ENCODE measurements around the gene SLC44A4. TPM values are rescaled to one million over a fixed set of nuclear protein-coding genes. Genes with fewer than 3 reads are reported as not detected.

Gene SLC44A4
- total RNA-seq, 1 experiment from 2014 or later = 3.1 TPM

DNA sequence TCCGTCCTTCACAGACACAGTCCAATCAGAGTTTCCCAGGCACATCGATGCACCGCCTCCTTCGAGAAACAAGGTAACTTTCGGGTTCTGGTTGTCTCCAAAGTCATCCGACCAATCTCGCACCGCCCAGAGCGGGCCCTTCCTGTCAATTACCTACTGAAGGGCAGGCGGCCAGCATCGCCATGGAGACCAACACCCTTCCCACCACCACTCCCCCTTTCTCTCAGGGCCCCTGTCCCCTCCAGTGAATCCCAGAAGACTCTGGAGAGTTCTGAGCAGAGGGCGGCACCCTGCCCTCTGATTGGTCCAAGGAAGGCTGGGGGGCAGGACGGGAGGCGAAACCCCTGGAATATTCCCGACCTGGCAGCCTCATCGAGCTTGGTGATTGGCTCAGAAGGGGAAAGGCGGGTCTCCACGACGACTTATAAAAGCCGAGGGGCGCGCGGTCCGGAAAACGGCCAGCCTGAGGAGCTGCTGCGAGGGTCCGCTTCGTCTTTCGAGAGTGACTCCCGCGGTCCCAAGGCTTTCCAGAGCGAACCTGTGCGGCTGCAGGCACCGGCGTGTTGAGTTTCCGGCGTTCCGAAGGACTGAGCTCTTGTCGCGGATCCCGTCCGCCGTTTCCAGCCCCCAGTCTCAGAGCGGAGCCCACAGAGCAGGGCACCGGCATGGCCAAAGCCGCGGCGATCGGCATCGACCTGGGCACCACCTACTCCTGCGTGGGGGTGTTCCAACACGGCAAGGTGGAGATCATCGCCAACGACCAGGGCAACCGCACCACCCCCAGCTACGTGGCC, 51.3 kb downstream of the SLC44A4 start, which contains the start of gene HSPA1B (continued):
- TF ChIP-seq, protein P1, sequence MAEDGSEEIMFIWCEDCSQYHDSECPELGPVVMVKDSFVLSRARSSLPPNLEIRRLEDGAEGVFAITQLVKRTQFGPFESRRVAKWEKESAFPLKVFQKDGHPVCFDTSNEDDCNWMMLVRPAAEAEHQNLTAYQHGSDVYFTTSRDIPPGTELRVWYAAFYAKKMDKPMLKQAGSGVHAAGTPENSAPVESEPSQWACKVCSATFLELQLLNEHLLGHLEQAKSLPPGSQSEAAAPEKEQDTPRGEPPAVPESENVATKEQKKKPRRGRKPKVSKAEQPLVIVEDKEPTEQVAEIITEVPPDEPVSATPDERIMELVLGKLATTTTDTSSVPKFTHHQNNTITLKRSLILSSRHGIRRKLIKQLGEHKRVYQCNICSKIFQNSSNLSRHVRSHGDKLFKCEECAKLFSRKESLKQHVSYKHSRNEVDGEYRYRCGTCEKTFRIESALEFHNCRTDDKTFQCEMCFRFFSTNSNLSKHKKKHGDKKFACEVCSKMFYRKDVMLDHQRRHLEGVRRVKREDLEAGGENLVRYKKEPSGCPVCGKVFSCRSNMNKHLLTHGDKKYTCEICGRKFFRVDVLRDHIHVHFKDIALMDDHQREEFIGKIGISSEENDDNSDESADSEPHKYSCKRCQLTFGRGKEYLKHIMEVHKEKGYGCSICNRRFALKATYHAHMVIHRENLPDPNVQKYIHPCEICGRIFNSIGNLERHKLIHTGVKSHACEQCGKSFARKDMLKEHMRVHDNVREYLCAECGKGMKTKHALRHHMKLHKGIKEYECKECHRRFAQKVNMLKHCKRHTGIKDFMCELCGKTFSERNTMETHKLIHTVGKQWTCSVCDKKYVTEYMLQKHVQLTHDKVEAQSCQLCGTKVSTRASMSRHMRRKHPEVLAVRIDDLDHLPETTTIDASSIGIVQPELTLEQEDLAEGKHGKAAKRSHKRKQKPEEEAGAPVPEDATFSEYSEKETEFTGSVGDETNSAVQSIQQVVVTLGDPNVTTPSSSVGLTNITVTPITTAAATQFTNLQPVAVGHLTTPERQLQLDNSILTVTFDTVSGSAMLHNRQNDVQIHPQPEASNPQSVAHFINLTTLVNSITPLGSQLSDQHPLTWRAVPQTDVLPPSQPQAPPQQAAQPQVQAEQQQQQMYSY (CRISPR knock-in tag; IDR thresholded peaks at IDR 0.05) = no peak

GRCh38 chr6:31826793-31827285, 52.0 kb downstream of the SLC44A4 start:
- H3K4me3 Mint-ChIP-seq = peak overlapping the region; percentile 75
- no peaks in the 10 kb centered on the region for H3K27me3 Mint-ChIP-seq (ENCODE audit: low read depth)
- DNase-seq (ENCODE audit: low spot score) (peak; percentile 62), ATAC-seq (peak; percentile 20)
- peak overlapping the region; percentile 99 for H3K27ac Mint-ChIP-seq
- no peaks in the 10 kb centered on the region for H3K36me3 Mint-ChIP-seq
- CTCF ChIA-PET = interaction anchor here (0.7 to 2.3 kb wide), 13 partner anchors 12 to 166 kb away, joined by 3 to 16 read pairs (median 4); partner anchors contain the start of genes C6orf47, HSPA1A, HSPA1L and LSM2
- POLR2A ChIA-PET = interaction anchor here (0.6 to 2.3 kb wide), 27 partner anchors 9 to 285 kb away, joined by 3 to 23 read pairs (median 6); partner anchors contain the start of genes ABHD16A, BAG6, C6orf47 and CLIC1
- no peaks in the 10 kb centered on the region for H3K9me3 Mint-ChIP-seq
- TF ChIP-seq IRF1 (CRISPR knock-in tag; IDR thresholded peaks at IDR 0.05) = no peak
- TF ChIP-seq IRF2 (CRISPR knock-in tag; IDR thresholded peaks at IDR 0.05; ENCODE audit: borderline replicate concordance, low read depth) = no peak
- no peak for TF ChIP-seq ZSCAN18 (CRISPR knock-in tag; IDR thresholded peaks at IDR 0.05)
- no peak for TF ChIP-seq GABPB1 (CRISPR knock-in tag; IDR thresholded peaks at IDR 0.05)
- no peak for TF ChIP-seq HMGA2 (CRISPR knock-in tag; IDR thresholded peaks at IDR 0.05)
- TF ChIP-seq ZNF317 (CRISPR knock-in tag; IDR thresholded peaks at IDR 0.05; ENCODE audit: borderline replicate concordance, low read depth) = no peak
- TF ChIP-seq, protein P2, sequence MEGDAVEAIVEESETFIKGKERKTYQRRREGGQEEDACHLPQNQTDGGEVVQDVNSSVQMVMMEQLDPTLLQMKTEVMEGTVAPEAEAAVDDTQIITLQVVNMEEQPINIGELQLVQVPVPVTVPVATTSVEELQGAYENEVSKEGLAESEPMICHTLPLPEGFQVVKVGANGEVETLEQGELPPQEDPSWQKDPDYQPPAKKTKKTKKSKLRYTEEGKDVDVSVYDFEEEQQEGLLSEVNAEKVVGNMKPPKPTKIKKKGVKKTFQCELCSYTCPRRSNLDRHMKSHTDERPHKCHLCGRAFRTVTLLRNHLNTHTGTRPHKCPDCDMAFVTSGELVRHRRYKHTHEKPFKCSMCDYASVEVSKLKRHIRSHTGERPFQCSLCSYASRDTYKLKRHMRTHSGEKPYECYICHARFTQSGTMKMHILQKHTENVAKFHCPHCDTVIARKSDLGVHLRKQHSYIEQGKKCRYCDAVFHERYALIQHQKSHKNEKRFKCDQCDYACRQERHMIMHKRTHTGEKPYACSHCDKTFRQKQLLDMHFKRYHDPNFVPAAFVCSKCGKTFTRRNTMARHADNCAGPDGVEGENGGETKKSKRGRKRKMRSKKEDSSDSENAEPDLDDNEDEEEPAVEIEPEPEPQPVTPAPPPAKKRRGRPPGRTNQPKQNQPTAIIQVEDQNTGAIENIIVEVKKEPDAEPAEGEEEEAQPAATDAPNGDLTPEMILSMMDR (IDR thresholded peaks at IDR 0.05) = no peak
- TF ChIP-seq RELA (CRISPR knock-in tag; IDR thresholded peaks at IDR 0.05; ENCODE audit: borderline replicate concordance) = no peak
- no peak for TF ChIP-seq GTF2I (CRISPR knock-in tag; conservative IDR thresholded peaks at IDR 0.05)
- TF ChIP-seq ATF3 (CRISPR knock-in tag; conservative IDR thresholded peaks at IDR 0.05) = no peak
- no peak for TF ChIP-seq FOXK1 (CRISPR knock-in tag; IDR thresholded peaks at IDR 0.05)
- no peak for TF ChIP-seq CBFB (CRISPR knock-in tag; IDR thresholded peaks at IDR 0.05; ENCODE audit: low read depth)
- TF ChIP-seq, protein P3, sequence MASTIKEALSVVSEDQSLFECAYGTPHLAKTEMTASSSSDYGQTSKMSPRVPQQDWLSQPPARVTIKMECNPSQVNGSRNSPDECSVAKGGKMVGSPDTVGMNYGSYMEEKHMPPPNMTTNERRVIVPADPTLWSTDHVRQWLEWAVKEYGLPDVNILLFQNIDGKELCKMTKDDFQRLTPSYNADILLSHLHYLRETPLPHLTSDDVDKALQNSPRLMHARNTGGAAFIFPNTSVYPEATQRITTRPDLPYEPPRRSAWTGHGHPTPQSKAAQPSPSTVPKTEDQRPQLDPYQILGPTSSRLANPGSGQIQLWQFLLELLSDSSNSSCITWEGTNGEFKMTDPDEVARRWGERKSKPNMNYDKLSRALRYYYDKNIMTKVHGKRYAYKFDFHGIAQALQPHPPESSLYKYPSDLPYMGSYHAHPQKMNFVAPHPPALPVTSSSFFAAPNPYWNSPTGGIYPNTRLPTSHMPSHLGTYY (CRISPR knock-in tag; IDR thresholded peaks at IDR 0.05) = no peak
- no peak for TF ChIP-seq ZNF396 (CRISPR knock-in tag; IDR thresholded peaks at IDR 0.05; ENCODE audit: borderline replicate concordance)
- no peak for TF ChIP-seq CREM (CRISPR knock-in tag; IDR thresholded peaks at IDR 0.05)
- no peak for TF ChIP-seq MXD4 (CRISPR knock-in tag; IDR thresholded peaks at IDR 0.05; ENCODE audit: borderline replicate concordance)
- TF ChIP-seq NR2C2 (CRISPR knock-in tag; IDR thresholded peaks at IDR 0.05) = no peak
- no peak for TF ChIP-seq NR3C1 (CRISPR knock-in tag; conservative IDR thresholded peaks at IDR 0.05; ENCODE audit: low read depth)
- H3K4me1 Mint-ChIP-seq = peaks cover 46% of the 10 kb centered on the region

Data from WTC11 (cell line).